ENCODE results near the gene HSH2D.

HSH2D gene

DNA sequence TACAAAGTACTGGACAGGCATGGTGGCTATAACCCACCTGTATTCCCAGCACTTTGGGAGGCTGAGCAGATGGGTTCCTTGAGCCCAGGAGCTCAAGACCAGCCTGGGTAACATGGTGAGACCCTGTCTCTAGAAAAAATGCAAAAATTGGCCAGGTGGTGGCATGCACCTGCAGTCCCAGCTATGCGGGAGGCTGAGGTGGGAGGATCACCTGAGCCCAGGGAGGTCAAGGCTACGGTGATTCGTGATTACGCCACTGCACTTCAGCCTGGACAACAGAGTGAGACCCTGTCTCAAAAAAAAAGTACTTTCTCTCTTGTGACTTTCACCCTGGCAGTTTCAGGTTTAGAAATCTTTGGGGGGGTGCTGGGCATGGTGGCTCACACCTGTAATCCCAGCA lies 43.0 kb upstream of the HSH2D start:
- TF ChIP-seq, protein P1, sequence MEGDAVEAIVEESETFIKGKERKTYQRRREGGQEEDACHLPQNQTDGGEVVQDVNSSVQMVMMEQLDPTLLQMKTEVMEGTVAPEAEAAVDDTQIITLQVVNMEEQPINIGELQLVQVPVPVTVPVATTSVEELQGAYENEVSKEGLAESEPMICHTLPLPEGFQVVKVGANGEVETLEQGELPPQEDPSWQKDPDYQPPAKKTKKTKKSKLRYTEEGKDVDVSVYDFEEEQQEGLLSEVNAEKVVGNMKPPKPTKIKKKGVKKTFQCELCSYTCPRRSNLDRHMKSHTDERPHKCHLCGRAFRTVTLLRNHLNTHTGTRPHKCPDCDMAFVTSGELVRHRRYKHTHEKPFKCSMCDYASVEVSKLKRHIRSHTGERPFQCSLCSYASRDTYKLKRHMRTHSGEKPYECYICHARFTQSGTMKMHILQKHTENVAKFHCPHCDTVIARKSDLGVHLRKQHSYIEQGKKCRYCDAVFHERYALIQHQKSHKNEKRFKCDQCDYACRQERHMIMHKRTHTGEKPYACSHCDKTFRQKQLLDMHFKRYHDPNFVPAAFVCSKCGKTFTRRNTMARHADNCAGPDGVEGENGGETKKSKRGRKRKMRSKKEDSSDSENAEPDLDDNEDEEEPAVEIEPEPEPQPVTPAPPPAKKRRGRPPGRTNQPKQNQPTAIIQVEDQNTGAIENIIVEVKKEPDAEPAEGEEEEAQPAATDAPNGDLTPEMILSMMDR (IDR thresholded peaks at IDR 0.05; ENCODE audit: low read depth, low read length) = no peak
- H3K4me3 ChIP-seq (ENCODE audit: low read depth, low read length) = no peak overlapping the region

DNA sequence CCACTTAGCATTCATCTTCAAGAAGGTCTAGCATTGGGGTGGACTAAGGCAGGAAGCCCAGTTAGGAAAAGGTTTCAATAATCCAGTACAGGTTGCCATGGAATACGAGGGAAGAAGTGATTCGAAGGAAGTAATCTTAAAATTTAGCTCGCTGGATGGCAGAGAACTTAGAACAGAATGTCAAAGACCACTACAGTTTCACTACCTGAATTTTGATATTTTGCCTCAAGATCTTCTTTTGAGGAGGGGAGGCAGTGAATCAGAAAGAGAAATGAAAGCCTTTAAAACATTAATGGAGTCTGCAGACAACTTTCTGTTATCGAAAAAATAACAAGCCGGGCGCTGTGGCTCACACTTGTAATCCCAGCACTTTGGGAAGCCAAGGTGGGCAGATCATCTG lies 38.8 kb upstream of the HSH2D start:
- TF ChIP-seq, protein P1 (IDR thresholded peaks at IDR 0.05; ENCODE audit: low read depth, low read length) = no peak
- H3K4me3 ChIP-seq (ENCODE audit: low read depth, low read length) = no peak overlapping the region

DNA sequence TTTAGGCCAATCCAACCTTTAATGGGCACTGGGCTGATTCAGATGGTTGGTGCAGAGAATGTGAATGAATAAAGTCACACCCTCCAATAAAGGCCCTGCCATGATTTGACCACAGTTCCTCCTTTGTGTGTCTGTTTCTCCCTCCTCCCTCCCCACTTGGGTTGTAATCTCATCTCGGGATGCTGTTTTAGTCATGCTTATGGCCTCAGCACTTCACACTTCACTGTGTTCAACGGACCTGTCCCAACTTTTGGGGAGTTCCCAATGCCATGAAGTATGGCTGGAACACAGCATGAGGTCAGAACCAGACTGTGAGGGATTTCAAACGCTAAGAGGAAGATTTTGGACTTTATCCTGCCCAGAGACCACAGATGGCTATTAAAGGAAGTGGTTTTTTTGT lies 37.4 kb upstream of the HSH2D start:
- no peak overlapping the region for H3K4me3 ChIP-seq (ENCODE audit: low read depth, low read length)
- TF ChIP-seq, protein P1 (IDR thresholded peaks at IDR 0.05; ENCODE audit: low read depth, low read length) = no peak

DNA sequence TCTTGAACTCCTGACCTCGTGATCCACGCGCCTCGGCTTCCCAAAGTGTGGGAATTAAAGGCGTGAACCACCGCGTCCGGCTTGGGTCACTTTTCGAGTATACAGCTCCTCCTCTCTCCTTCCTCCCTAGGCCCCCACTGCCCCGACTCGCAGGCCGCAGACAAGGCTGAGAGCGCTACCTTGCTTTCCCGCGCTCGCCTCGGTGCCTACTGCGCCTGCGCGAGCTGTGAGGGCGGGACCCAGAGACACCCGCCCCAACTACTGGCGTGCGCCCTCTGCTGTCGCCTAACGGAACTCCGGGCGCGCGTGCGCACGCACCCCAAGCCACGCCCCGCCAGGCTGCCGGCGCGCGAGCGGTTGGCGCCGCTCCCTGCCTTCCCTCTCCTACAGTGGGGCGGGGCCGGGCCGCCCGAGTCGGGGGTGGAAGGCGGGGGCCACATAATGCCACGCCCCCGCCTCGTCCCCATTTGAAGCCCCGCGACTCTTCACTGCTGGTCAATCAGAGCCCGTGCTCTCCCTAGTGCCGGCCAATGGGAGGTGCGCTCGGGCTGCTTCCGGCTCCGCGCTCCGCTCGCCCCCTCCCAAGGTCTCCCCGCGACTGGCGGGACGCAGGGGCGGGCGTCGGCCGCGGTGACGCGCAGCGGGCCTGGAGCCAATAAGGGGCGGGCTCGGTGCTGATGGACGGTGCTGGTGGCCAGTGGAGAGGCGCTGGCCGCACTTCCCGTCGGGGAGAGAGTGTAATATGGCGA lies 32.2 kb upstream of the HSH2D start, which contains the start of gene RAB8A:
Gene RAB8A (plus strand): TSS at position 730 of the 749 bp plus-strand sequence. CDS start 13 bp downstream, at position 743.
- peak within 1 kb of the TSS; percentile 99 for H3K4me3 ChIP-seq (ENCODE audit: low read depth, low read length)
- TF ChIP-seq, protein P1 (IDR thresholded peaks at IDR 0.05; ENCODE audit: low read depth, low read length) = peak; percentile 85

DNA sequence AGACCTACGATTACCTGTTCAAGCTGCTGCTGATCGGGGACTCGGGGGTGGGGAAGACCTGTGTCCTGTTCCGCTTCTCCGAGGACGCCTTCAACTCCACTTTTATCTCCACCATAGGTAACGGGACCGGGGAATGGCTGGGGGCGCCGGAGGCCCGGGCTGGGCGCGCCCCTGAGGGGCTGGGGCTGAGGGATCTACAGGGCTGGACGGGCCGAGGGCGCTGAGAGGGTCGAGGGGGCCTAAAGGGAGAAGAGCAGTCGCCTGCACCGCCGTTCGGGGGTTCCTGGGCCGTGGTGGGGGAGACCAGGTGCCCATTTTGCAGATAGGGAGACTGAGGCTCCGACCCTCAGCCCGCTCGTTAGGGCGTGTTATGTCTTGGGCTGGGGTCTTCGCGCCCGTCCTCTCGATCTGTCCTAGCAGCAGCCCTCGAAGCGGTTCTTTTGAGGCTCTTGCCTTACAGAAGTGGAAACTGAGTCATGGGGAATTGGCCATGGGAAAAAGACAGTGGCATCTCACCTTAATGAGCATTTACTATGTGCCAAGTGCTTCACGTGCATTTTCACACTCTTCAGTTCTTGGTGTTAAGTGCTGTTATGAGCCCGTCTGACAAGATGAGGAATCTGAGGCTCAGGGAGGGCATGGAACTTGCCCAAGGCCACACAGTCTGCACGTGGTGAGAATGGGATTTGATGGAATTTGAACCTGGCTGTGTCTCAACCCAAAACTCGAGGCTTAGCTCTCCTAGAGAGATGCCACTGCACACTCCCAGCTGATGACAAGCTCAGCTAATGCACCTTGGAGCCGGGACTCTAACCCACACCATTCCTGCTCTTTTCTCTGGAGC lies 31.4 kb upstream of the HSH2D start:
- TF ChIP-seq, protein P1 (IDR thresholded peaks at IDR 0.05; ENCODE audit: low read depth, low read length) = no peak
- peak overlapping the region; percentile 99 for H3K4me3 ChIP-seq (ENCODE audit: low read depth, low read length)

DNA sequence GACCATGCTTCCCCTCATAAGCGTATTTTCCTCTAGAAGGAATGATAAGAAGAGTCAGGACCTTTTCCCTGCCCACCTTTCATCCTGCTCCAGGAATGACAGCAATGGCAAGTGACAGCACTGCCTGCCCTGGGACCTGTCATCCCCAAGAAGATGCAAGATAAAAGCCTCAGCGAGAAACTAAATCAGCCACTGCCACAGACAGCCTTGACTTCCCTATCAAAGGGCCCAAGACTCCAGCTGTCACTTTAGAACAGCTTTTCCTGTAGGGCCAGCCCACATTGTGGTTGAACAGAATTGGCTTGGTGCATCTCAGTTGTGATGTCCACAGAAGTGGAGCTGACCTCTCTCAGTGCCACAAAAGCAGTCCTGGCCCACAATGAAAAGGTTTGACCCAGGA lies 30.7 kb upstream of the HSH2D start:
- TF ChIP-seq, protein P1 (IDR thresholded peaks at IDR 0.05; ENCODE audit: low read depth, low read length) = no peak
- peak overlapping the region; percentile 99 for H3K4me3 ChIP-seq (ENCODE audit: low read depth, low read length)

DNA sequence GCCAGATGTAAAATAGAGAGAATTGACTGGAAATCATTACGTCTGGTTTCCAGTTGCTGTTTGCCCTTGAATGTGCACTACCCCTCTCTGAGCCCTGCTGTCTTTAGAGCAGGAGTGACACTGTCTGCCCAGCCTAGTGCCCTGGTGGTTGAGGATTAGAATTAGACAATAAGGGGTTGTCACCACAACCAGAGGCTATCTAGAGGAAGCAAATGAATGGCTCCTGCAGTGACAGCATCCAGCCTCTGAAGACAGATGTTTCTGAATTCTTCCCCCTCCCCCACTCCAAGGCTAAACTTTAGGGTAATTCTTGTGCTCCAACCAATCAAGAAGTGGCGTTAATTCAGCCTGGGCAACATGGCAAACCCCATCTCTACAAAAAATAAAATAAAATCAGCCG lies 29.8 kb upstream of the HSH2D start:
- TF ChIP-seq, protein P1 (IDR thresholded peaks at IDR 0.05; ENCODE audit: low read depth, low read length) = no peak
- no peak overlapping the region for H3K4me3 ChIP-seq (ENCODE audit: low read depth, low read length)
